Midbrain (tissue), 1 donor: ENCODE results near the gene ZNF750.

Source experiments
- DNase-seq: peaks from one replicate; lab custom pipeline; 2025; lab: John Stamatoyannopoulos, UW

Gene ZNF750

GRCh38 chr17:82839617-82840292, at the start of gene ZNF750:
Gene ZNF750, minus strand, starts transcription at chr17:82840022. Its CDS starts 7,568 bp downstream, at chr17:82832454.
- no peak for DNase-seq

GRCh38 chr17:82888583-82889495, 49.0 kb upstream of the ZNF750 start:
- no peak for DNase-seq

DNA sequence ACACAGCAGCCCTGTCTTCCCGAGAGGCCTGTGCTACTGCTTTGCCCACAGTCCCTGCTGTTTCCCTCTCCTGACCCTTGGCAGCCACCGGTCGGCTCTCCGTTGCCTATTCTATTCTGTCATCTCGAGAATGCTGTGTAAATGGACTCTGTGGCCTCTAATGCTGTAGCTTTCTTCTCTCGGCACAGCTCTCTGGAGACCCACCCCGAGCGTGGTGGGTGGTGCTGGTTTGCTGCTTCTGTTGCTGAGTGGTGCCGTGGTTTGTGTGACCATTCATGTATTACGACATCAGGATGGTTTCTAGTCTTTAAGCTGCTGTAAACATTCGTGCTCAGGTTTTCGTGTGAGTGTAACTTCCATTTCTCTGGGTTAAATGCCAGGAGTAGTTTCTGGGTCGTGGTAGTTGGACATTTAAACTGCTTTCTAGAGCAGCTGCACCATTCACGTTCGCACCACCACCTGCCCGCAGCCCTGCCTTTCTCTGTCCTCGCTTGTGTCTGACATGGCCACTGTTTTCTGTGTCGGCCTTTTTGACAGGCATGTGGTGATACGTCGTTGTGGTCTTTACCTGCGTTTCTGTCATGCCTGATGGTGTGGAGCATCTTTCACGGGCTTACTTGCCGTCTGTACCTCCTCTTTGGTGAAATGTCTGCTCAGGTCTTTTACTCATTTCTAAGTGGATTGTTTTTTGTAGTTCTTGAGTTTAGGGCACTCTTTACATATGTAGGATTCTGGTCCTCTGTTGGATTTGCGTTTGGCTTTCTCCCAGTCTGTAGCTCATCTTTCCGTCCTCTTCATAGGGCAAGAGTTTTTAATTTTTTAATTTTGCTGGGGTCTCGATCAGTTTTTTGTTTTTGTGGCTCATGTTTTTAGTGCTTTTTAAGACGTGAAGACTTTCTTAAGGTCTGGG, 47.7 kb upstream of the ZNF750 start:
- DNase-seq, result no peak

- no peak for DNase-seq
Observed at GRCh38 chr17:82884970-82885353, 45.1 kb upstream of the ZNF750 start.

DNA sequence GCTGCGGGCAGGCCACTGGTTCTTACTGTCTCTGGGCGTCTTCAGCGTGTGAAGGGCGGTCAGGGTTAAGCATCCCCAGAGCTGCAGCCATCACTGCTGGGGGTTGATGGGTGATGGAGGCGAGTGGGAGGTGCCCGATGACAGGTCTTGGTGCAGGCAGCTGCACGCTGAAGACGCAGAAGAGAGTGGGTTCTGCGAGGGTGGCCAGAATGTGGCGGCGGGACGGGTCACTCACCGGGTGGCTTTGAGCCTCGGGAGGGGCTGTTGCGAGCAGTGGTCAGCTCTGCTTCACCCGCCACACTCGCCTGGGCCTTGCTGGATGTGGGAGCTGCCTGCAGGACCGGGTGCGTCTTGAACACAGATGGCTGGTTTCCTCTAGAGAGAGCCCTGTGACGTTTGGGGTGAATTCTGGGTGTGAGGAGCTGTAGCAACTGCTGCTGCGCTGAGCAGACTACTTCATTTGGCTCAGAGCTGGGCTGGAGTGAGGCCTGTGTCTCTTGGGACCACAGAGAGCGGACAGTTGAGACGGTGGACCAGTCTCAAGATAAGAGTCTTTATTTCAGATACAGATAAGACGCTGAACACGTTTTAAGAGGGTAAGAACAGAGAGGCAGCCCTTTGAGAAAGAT, 44.6 kb upstream of the ZNF750 start:
- no peak for DNase-seq

DNA sequence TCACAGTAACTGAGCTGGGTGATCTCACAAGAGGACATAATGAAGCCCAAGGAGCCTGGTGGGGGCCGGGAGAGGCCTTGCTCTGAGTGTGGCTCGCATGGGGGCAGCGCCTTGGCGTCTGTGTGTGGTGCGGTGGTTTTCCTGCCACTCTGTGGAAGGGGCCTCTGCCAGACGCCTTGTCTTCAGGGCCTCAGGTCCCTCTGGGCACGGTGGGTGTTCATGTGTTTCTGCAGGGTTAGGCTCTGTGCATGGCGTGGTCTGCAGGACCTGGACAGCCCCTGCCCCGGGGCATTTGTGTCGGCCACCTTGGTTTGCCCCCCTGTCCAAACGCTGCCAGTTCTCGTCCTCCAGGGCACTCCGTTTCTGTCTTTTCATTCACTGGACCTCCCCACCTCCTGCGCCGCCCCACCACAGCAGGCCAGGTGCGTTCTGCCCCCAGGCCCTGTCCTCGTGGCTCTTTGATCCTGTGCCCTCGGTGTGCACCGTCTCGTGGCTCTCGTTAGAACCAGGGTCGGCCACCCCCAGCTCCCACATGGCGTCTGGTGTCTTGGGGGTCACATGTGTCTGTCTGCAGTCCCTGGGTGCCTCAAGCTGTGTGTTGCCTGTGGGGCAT, 43.7 kb upstream of the ZNF750 start:
- DNase-seq, result no peak

DNA sequence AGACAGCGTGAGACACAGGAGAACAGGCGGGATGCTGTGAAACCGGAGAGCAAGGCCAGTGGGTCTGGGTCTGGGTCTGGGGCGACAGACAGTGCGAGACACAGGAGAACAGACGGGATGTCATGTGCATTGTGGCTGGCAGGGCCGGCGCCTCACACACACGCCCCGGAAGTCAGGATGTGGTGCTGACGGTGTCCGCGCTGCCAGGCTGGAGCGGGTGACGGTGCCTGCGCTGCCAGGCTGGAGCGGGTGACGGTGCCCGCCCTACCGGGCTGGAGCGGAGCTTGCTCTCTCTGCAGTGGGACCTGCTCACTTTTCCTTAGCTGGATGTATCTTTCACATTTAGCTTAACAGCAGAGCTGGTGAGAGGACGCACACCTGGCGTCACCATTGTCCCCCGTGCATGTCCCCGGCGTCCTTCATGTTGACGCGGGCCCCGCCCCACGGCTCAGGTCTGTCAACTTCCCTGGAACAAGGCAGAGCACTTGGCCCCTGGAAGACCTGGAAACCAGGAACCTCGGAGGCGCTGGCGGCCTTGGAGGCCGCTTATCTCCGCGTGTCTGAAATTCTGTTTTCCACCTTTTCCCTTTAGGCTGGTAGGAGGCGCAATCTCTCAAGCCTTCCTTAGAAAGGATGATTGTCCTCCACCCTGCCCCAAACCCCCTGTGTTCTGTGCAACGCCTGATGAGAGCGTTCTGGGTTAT, 43.0 kb upstream of the ZNF750 start:
- no peak for DNase-seq

GRCh38 chr17:82881900-82882714, 42.3 kb upstream of the ZNF750 start:
- DNase-seq, result no peak

- DNase-seq, result no peak
Observed at GRCh38 chr17:82881324-82881823, 41.6 kb upstream of the ZNF750 start.

DNA sequence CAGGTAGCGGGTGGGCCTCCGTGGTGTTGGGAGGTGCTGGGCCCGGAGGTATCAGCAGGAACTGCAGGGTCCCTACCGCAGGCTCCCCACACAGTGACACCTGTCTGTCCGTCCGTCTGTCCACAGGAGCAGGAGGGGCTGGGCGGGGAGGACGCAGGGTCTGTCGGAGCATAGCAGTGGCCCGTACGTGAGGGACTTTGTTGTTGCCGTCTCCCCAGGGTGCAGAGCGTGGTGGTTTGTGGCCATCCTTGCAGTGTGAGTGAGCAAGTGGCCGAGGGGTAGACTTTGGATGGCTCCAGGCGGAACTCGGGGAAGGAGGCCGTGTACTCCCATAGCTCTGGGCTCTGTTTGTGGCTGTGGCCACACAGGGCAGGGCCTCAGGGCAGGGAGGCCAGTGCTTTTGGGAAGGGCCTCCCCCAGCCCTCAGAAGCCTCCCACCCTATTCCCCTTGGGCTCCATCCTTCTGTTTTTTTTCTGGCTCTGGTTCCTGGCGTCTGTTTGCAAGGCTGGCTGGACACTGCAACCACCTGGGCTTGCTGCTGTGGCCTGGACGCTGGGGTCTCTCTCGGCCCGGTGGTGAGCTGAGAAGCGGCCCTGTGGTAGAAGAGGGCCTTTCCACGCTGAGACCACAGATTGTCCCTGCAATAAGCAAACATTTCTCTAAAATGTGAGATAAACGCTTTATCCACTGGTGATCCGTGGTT, 41.0 kb upstream of the ZNF750 start:
- no peak for DNase-seq

- DNase-seq, result no peak
Observed at GRCh38 chr17:82879241-82879640, 39.4 kb upstream of the ZNF750 start.

- DNase-seq, result no peak
Observed at GRCh38 chr17:82878527-82878926, 38.7 kb upstream of the ZNF750 start.

- peak; percentile 74 for DNase-seq
Observed at GRCh38 chr17:82876602-82877379, 37.0 kb upstream of the ZNF750 start.

GRCh38 chr17:82876149-82876548, 36.3 kb upstream of the ZNF750 start:
- DNase-seq, result no peak

- no peak for DNase-seq
Observed at GRCh38 chr17:82875407-82875856, 35.6 kb upstream of the ZNF750 start.

DNA sequence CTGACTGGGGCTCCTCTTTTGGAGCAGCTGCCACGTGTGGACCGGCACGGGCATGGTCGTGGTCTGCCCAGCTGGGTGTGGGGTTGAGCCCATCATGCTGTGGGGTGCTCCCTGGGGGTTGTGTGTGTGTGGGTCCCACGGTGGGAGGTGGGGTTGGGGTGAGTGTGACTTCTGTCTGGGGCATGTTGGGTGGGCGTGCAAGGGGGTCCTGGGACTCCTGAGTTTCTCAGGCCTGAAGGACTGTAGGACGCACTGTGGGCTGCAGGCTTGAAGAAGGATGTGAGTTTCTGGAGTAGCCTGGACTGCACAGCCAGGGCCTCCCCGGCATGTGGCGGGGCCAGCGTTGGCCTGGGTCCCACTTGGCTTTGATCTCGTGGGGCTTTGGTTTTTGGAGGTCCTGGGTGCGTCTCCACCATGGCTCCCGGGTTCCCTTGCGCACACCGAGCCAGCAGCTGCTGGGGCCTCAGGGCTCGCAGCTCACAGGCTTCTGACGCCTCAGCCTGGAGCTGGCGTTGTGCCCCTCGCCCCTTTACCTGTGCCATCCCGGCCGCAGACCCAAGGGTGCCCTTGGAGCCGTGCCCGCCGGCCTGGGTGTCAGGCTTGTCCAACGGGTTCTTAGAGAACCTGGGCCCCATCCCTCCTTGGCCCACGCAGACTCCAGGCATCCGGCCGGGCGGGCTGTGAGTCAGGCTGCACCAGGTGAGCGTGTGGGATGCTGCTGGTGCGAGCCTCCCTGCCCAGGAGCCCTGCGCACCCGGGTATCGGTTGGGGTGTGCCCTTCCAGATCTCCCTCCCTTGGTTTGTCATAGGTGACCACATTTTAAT, 34.4 kb upstream of the ZNF750 start:
- no peak for DNase-seq

DNA sequence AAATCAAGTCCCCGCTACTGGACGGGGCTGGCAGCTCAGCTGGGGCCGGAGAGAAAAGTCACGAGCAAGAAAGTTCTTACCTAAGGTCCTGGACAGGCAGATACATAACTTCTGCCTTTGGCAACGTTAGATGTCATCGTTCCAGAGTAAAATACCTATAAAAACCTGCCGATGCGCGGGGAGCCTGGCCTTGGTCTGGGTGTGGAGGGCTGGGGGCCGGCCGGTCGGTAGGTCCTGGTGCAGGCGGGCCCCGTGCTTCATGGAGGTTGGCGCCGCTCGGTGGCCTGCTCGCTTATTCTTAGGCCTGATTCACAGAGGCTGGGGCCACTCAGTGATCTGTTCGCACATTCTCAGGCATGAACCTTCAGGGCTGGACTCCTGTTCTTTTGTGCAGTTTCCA, 33.7 kb upstream of the ZNF750 start:
- DNase-seq, result no peak
